ENCODE results near the gene PGD. TPM values are rescaled to one million over a fixed set of nuclear protein-coding genes. Genes with fewer than 3 reads are reported as not detected.

Gene PGD
- total RNA-seq, 2 donors from 2014 or later, result 48.9 to 63.6 TPM

- ATAC-seq (ENCODE audit: insufficient number of reproducible peaks, low FRiP score, low read depth) (no peak), DNase-seq (ENCODE audit: low spot score) (no peak)
- TF ChIP-seq CTCF (IDR thresholded peaks at IDR 0.05), result no peak
- Histone ChIP-seq H3K4me3 (peak overlapping the region; percentile 99), H3K36me3 (peaks cover 10% of the 10 kb centered on the region), H3K27ac (peak overlapping the region; percentile 80 to 85), H3K4me1 (ENCODE audit: control insufficient read depth in 1 of 2, low read depth in 2 of 2) (peaks cover 11 to 28% of the 10 kb centered on the region in 2 donors), H3K27me3 (replicated peaks; ENCODE audit: insufficient read depth) (no peaks in the 10 kb centered on the region), H3K9me3 (no peaks in the 10 kb centered on the region)
Observed at GRCh38 chr1:10399444-10399941, 629 bp downstream of the PGD start.

DNA sequence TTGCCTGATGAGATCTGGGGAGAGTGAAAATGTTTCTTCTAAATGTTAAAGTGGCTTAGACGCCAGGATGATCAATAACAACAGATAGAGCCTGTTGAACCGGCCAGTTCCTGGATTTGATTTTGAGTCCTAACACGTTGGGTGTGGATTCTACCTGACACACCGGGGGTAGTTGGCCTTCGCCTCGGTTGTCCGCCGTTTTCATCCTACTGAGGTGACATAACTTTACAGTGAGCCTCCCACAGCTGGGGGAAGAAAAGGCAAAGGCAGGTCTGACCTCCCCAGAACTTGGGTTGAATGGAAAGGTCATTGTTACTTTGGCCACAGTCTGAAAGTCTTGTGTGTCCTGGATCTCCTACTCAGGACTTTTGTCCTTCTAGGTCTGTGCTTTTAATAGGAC, 1.1 kb downstream of the PGD start:
- peak overlapping the region in 1 of 2 donors; percentile 80 for H3K27ac ChIP-seq

DNA sequence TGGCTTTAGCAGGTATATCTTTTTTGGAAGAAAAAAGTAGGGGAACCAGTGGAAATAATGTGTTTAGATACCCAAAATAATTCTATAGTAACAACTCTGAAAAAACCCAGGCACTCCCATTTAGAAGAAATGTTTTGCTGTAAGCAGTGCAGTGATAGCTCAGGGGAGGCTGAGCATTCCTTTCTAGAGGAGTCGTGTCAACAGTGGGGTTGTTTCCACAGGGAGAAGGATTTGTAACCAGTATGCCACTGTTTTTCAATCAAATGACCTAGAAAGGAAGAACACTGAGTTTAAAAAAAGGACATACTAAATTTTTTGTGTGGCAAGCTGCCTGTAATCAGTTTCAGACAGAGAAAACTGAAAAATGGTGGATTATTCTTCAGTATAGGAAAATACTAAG, 2.4 kb downstream of the PGD start:
- Histone ChIP-seq H3K27ac (no peak overlapping the region), H3K36me3 (peaks cover 26% of the 10 kb centered on the region), H3K9me3 (no peaks in the 10 kb centered on the region), H3K27me3 (replicated peaks; ENCODE audit: insufficient read depth) (no peaks in the 10 kb centered on the region), H3K4me1 (ENCODE audit: control insufficient read depth in 1 of 2, low read depth in 2 of 2) (peaks cover 11 to 28% of the 10 kb centered on the region in 2 donors), H3K4me3 (no peak overlapping the region)
- DNase-seq (ENCODE audit: low spot score) (no peak), ATAC-seq (ENCODE audit: insufficient number of reproducible peaks, low FRiP score, low read depth) (no peak)
- no peak for TF ChIP-seq CTCF (IDR thresholded peaks at IDR 0.05)

More for the DNA sequence above, 1.1 kb downstream of the PGD start:
- peaks cover 11 to 28% of the 10 kb centered on the region in 2 donors for H3K4me1 ChIP-seq (ENCODE audit: control insufficient read depth in 1 of 2, low read depth in 2 of 2)
- no peaks in the 10 kb centered on the region for H3K9me3 ChIP-seq
- H3K4me3 ChIP-seq, result peak overlapping the region; percentile 99
- peaks cover 15% of the 10 kb centered on the region for H3K36me3 ChIP-seq
- no peak for TF ChIP-seq CTCF (IDR thresholded peaks at IDR 0.05)
- no peak for ATAC-seq (ENCODE audit: insufficient number of reproducible peaks, low FRiP score, low read depth)
- H3K27me3 ChIP-seq (replicated peaks; ENCODE audit: insufficient read depth), result no peaks in the 10 kb centered on the region
- no peak for DNase-seq (ENCODE audit: low spot score)

- no peak for ATAC-seq (ENCODE audit: insufficient number of reproducible peaks, low FRiP score, low read depth)
- no peaks in the 10 kb centered on the region for H3K27me3 ChIP-seq (replicated peaks; ENCODE audit: insufficient read depth)
- no peak for TF ChIP-seq CTCF (IDR thresholded peaks at IDR 0.05)
- no peak overlapping the region for H3K27ac ChIP-seq
- DNase-seq (ENCODE audit: low spot score), result no peak
- peaks cover 39% of the 10 kb centered on the region for H3K36me3 ChIP-seq
- no peaks in the 10 kb centered on the region for H3K9me3 ChIP-seq
- no peak overlapping the region for H3K4me3 ChIP-seq
- peaks cover 11 to 26% of the 10 kb centered on the region in 2 donors for H3K4me1 ChIP-seq (ENCODE audit: control insufficient read depth in 1 of 2, low read depth in 2 of 2)
Observed at GRCh38 chr1:10402729-10403274, 3.9 kb downstream of the PGD start.

- no peak for TF ChIP-seq CTCF (IDR thresholded peaks at IDR 0.05)
- Histone ChIP-seq H3K4me3 (no peak overlapping the region), H3K9me3 (no peaks in the 10 kb centered on the region), H3K27ac (no peak overlapping the region), H3K4me1 (ENCODE audit: control insufficient read depth in 1 of 2, low read depth in 2 of 2) (no peaks in the 10 kb centered on the region), H3K27me3 (replicated peaks; ENCODE audit: insufficient read depth) (no peaks in the 10 kb centered on the region), H3K36me3 (peaks cover 59% of the 10 kb centered on the region)
- ATAC-seq (ENCODE audit: insufficient number of reproducible peaks, low FRiP score, low read depth) (no peak), DNase-seq (ENCODE audit: low spot score) (no peak)
Observed at GRCh38 chr1:10407201-10407600, 8.3 kb downstream of the PGD start.

Data from thoracic aorta (tissue), 2 donors.